Natural killer cell (primary cell): ENCODE data around the gene RASSF5. TPM values are rescaled to one million over a fixed set of nuclear protein-coding genes. Genes with fewer than 3 reads are reported as not detected.

ENCODE experiments used
- ATAC-seq, 3 donors: fragments of 150-1000 bp in 2 of 3; fragments of 200-7000 bp in 1 of 3; cut with Tn5 transposase; 1 replicate in 1 of 3; 2 replicates in 2 of 3; pipeline ENCODE4 v1.10.0; 2021; ENCODE audit warnings: mild to moderate bottlenecking in 2 of 3, moderate library complexity in 2 of 3
- DNase-seq, 2 donors: peaks; one replicate each; pipeline versions ENCODE4 v3.0.0 to v3.0.0-alpha.2; 2013 to 2021; ENCODE audit warnings: mixed read lengths in 1 of 2
- H3K27ac ChIP-seq: one replicate; pipeline ENCODE4 v1.5.1; 2013; ENCODE audit warnings: mild to moderate bottlenecking, low read length
- H3K27me3 ChIP-seq: one replicate; pipeline ENCODE4 v1.6.1; 2013; ENCODE audit warnings: low read length; ENCODE audit not compliant: control insufficient read depth, insufficient read depth
- H3K36me3 ChIP-seq: one replicate; pipeline ENCODE4 v1.6.1; 2013; ENCODE audit warnings: low read length; ENCODE audit not compliant: control insufficient read depth, insufficient read depth
- H3K4me1 ChIP-seq: one replicate; pipeline ENCODE4 v1.6.1; 2013; ENCODE audit warnings: low read length; ENCODE audit not compliant: control insufficient read depth, insufficient read depth
- H3K4me3 ChIP-seq: one replicate; pipeline ENCODE4 v1.5.1; 2013; ENCODE audit warnings: low read length
- H3K9me3 ChIP-seq: one replicate; pipeline ENCODE4 v1.6.1; 2013; ENCODE audit warnings: low read length; ENCODE audit not compliant: control insufficient read depth, insufficient read depth
- H3K27ac Mint-ChIP-seq, 2 donors: one replicate each; pipeline ENCODE4 v1.8.0; 2022; ENCODE audit warnings: mild to moderate bottlenecking in 2 of 2, mixed read lengths in 2 of 2, moderate library complexity in 1 of 2
- H3K27me3 Mint-ChIP-seq, 2 donors: one replicate each; pipeline ENCODE4 v1.8.0; 2022; ENCODE audit warnings: low read depth in 2 of 2, mixed read lengths in 2 of 2
- H3K36me3 Mint-ChIP-seq: one replicate; pipeline ENCODE4 v1.8.0; 2022; ENCODE audit warnings: mixed read lengths
- H3K4me1 Mint-ChIP-seq, 2 donors: one replicate each; pipeline ENCODE4 v1.8.0; 2022; ENCODE audit warnings: mixed read lengths in 2 of 2
- H3K4me3 Mint-ChIP-seq: one replicate; pipeline ENCODE4 v1.8.0; 2022; ENCODE audit warnings: mild to moderate bottlenecking, moderate library complexity, mixed read lengths
- H3K9me3 Mint-ChIP-seq, 2 donors: one replicate each; pipeline ENCODE4 v1.8.0; 2022; ENCODE audit warnings: mixed read lengths in 2 of 2
- CTCF ChIP-seq: fragments of 200-600 bp; IDR thresholded peaks from one replicate; pipeline ENCODE4 v1.8.0; 2022; ENCODE audit warnings: antibody characterized with exemption
- WGBS: methylation state at CpG from one replicate; pipeline ENCODE4 v1.1.7; 2013; ENCODE audit warnings: missing lambda C conversion rate; ENCODE audit not compliant: insufficient coverage; 5-methylcytosine and 5-hydroxymethylcytosine counted together
- intact Hi-C: fragments of 100-400 bp; cut with micrococcal nuclease; formaldehyde crosslinking; loops from one replicate; pipeline ENCODE4 v1.14.2; 2022
- total RNA-seq, 4 donors: library from RNA; stranded (reverse); fragments of 120-200 nt in 1 of 4; gene quantifications; one replicate each; pipeline versions ENCODE4 v1.2.3 to v1.2.4, GENCODE V29; 2013 to 2022

RASSF5 gene
- total RNA-seq, 3 donors from 2014 or later (not counting 1 experiment from before 2014, with no cell fraction given), result 231 to 333 (median 279) TPM

DNA sequence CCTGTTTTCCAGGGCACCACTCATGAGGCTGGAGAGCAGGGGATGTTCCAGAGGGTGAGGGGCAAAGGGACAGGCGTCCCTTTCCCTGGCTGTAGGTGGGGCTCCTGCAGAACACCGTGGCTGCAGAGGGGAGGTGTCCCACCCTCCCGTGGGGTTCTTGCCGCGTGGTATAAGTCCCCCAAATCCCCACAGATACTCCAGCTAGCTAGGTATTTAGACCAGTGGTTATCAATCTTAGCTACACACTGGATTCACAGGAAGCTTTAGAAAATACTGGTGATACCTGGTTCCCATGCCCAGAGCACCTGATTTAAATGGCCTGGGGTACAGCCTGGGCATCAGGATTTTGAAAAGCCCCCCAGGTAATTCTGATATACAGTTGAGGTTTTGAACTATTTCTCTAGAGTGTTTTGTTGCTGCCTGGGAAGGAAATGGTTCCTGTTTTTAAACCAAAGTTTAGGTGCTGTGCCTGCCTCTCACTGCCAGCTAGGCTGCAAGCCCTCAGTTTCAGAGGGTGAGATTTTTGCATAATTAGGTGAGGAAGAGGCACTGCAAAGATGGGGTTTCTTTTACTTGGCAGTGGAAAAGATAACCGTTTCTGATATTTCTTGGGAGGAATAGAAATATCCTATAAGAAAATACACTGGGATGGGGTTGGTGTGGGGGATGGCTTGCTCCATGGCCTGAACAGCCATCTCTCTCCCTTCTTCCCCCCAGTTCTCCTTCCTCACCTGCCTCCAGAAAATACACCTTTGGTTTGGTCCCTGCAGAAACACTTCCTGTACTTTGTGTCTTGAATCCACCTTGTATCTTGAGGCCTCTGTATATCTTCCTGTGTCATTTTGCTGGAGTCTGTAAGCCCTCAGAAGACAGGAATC lies 51.7 kb downstream of the RASSF5 start:
- intact Hi-C loops, result loop anchor here (1.0 to 5.0 kb wide), 2 partner anchors 8 to 363 kb away; partner anchors contain the start of gene FCMR
- Histone ChIP-seq H3K9me3 (no peaks in the 10 kb centered on the region), H3K4me1 (peaks cover 79% of the 10 kb centered on the region), H3K36me3 (peaks cover 29% of the 10 kb centered on the region), H3K27ac (peak overlapping the region; percentile 87), H3K27me3 (no peaks in the 10 kb centered on the region), H3K4me3 (peak overlapping the region; percentile 70)
- H3K27me3 Mint-ChIP-seq, result no peaks in the 10 kb centered on the region
- peak overlapping the region; percentile 96 for H3K4me3 Mint-ChIP-seq
- no peaks in the 10 kb centered on the region for H3K9me3 Mint-ChIP-seq
- DNase-seq (peak in 1 of 2 donors; percentile 53), ATAC-seq (no peak)
- WGBS, result 7% methylated on average over 5 of the region's 6 CpGs
- no peak for TF ChIP-seq CTCF
- peaks cover 9% of the 10 kb centered on the region for H3K36me3 Mint-ChIP-seq
- peaks cover 85 to 89% of the 10 kb centered on the region in 2 donors for H3K4me1 Mint-ChIP-seq
- peak overlapping the region; percentile 90 to 100 for H3K27ac Mint-ChIP-seq

- Histone ChIP-seq H3K27ac (peak overlapping the region; percentile 87), H3K27me3 (no peaks in the 10 kb centered on the region), H3K4me3 (peak overlapping the region; percentile 70), H3K4me1 (peaks cover 81% of the 10 kb centered on the region), H3K9me3 (no peaks in the 10 kb centered on the region), H3K36me3 (peaks cover 35% of the 10 kb centered on the region)
- Mint-ChIP-seq H3K27me3 (no peaks in the 10 kb centered on the region), H3K36me3 (peaks cover 15% of the 10 kb centered on the region), H3K27ac (peak overlapping the region; percentile 90 to 100), H3K4me1 (peaks cover 89% of the 10 kb centered on the region in 2 donors), H3K4me3 (peak overlapping the region; percentile 96), H3K9me3 (no peaks in the 10 kb centered on the region)
- 44% methylated on average over 5 of the region's 5 CpGs for WGBS
- no peak for DNase-seq
- no peak for ATAC-seq
- no peak for TF ChIP-seq CTCF
- intact Hi-C loops, result loop anchor here (1.0 to 5.0 kb wide), 2 partner anchors 8 to 363 kb away; partner anchors contain the start of gene FCMR
These were observed 52.3 kb downstream of the RASSF5 start for GRCh38 chr1:206559672-206559995.

DNA sequence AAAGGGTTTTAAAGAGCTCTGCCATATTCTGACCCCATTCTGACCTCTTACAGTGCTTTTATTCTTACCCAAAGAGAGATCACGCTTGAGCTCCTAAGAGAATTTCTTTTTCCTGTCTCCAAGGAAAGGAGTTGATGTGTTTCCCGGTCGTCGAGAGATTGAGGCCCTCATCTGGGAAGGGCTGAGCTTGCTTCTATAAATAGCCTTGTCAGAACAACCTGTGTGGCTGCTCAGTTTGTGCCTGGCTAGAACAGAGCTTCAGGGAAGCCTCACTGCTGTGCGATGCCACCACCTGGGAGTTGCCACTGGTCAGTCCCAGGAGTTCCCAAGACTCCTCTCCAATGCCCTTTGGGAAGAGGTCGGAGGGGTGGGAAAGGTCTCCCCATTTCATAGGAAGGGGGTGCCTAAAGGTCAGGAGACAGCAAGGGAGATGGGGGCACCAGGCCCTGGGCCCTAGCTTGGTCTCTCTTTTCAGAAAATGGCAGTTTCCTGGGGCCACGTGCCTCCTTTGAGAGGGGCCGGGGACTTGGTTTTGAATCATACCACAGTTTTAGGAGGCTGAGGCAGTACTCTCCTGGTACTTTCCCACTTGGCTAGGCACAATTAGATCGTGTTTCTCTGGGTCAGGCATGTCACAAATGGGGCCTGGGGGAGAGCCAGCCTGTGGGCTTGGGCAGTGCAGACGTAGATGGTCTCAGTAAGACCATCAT lies 52.8 kb downstream of the RASSF5 start:
- Histone ChIP-seq H3K27me3 (no peaks in the 10 kb centered on the region), H3K4me1 (peaks cover 84% of the 10 kb centered on the region), H3K36me3 (peaks cover 40% of the 10 kb centered on the region), H3K9me3 (no peaks in the 10 kb centered on the region), H3K4me3 (peak overlapping the region; percentile 70), H3K27ac (peak overlapping the region; percentile 87)
- intact Hi-C loops, result no loop called here
- peaks cover 89% of the 10 kb centered on the region in 2 donors for H3K4me1 Mint-ChIP-seq
- H3K36me3 Mint-ChIP-seq, result peaks cover 18% of the 10 kb centered on the region
- WGBS, result 32% methylated on average over 10 of the region's 10 CpGs
- no peak for TF ChIP-seq CTCF
- DNase-seq (peak in 1 of 2 donors; percentile 53), ATAC-seq (no peak)
- no peaks in the 10 kb centered on the region for H3K9me3 Mint-ChIP-seq
- peak overlapping the region; percentile 90 to 100 for H3K27ac Mint-ChIP-seq
- H3K4me3 Mint-ChIP-seq, result peak overlapping the region; percentile 96
- H3K27me3 Mint-ChIP-seq, result no peaks in the 10 kb centered on the region
